Right ventricle myocardium superior (tissue), 1 donor: ENCODE results near the gene RBMS3. TPM values are rescaled to one million over a fixed set of nuclear protein-coding genes. Genes with fewer than 3 reads are reported as not detected.
"Not testable (repeated sequence)": the region's sequence is repeated elsewhere in the genome, so short reads cannot be mapped to it uniquely, and the experiment has no call there.

ENCODE experiments used
- ATAC-seq: fragments of 200-7000 bp; cut with Tn5 transposase; one replicate; pipeline ENCODE4 v1.9.1; 2020; ENCODE audit warnings: mild to moderate bottlenecking; ENCODE audit not compliant: poor library complexity
- DNase-seq: peaks from one replicate; pipeline ENCODE4 v3.0.0-alpha.2; 2020
- intact Hi-C: fragments of 100-400 bp; cut with DNase I; formaldehyde crosslinking; loops from one replicate; pipeline ENCODE4 v1.11.2; 2022
- total RNA-seq: library from RNA; stranded (reverse); fragmentation: NEBNext Ultra II Directional; extraction: Animal tissue kit (Norgen Biotek cat#: 25700); gene quantifications from one replicate; pipeline ENCODE4 v1.2.1, GENCODE V29; 2021
- donor health status: DM: no; HTN: yes; CAD: no; lungs with severe emphysema.

RBMS3 gene
- total RNA-seq, 1 donor from 2014 or later: 25.3 TPM

- ATAC-seq (no peak), DNase-seq (no peak)
- intact Hi-C loops: loop anchor here (10.0 kb wide), 2 partner anchors 116 to 234 kb away; no protein-coding TSS in a partner anchor
Observed at GRCh38 chr3:29520764-29521163, 239.9 kb downstream of the RBMS3 start.

GRCh38 chr3:29521293-29521692 is 240.4 kb downstream of the RBMS3 start:
- intact Hi-C loops: loop anchor here (10.0 kb wide), 2 partner anchors 116 to 234 kb away; no protein-coding TSS in a partner anchor

GRCh38 chr3:29521751-29522150 is 240.9 kb downstream of the RBMS3 start:
- intact Hi-C loops: loop anchor here (10.0 kb wide), 2 partner anchors 117 to 233 kb away; no protein-coding TSS in a partner anchor
- DNase-seq: no peak
- no peak for ATAC-seq

More at GRCh38 chr3:29521293-29521692, 240.4 kb downstream of the RBMS3 start:
- ATAC-seq (no peak), DNase-seq (no peak)

GRCh38 chr3:29524433-29524832 is 243.6 kb downstream of the RBMS3 start:
- not testable (repeated sequence) for DNase-seq, ATAC-seq
- intact Hi-C loops: loop anchor here (10.0 kb wide), 2 partner anchors 120 to 230 kb away; no protein-coding TSS in a partner anchor

- intact Hi-C loops: loop anchor here (10.0 kb wide), 2 partner anchors 121 to 229 kb away; no protein-coding TSS in a partner anchor
- peak; percentile 93 for ATAC-seq
- DNase-seq: peak; percentile 61
Observed at GRCh38 chr3:29525254-29525881, 244.5 kb downstream of the RBMS3 start.

GRCh38 chr3:29527246-29527645 is 246.4 kb downstream of the RBMS3 start:
- DNase-seq (no peak), ATAC-seq (no peak)
- intact Hi-C loops: loop anchor here (10.0 kb wide), 2 partner anchors 122 to 228 kb away; no protein-coding TSS in a partner anchor

GRCh38 chr3:29531644-29532043 is 250.8 kb downstream of the RBMS3 start:
- intact Hi-C loops: no loop called here
- DNase-seq (no peak), ATAC-seq (peak; percentile 42)

GRCh38 chr3:29532473-29532872 is 251.6 kb downstream of the RBMS3 start:
- no peak for DNase-seq
- ATAC-seq: no peak
- intact Hi-C loops: no loop called here

GRCh38 chr3:29534006-29534405 is 253.1 kb downstream of the RBMS3 start:
- no peak for DNase-seq
- ATAC-seq: no peak
- intact Hi-C loops: no loop called here

GRCh38 chr3:29536016-29536758 is 255.3 kb downstream of the RBMS3 start:
- intact Hi-C loops: no loop called here
- no peak for DNase-seq
- no peak for ATAC-seq

- no peak for DNase-seq
- peak; percentile 30 for ATAC-seq
- intact Hi-C loops: no loop called here
Observed at GRCh38 chr3:29537889-29538609, 257.2 kb downstream of the RBMS3 start.

GRCh38 chr3:29538610-29538958 is 257.7 kb downstream of the RBMS3 start:
- intact Hi-C loops: no loop called here
- ATAC-seq: peak; percentile 40
- no peak for DNase-seq

GRCh38 chr3:29540544-29540943 is 259.7 kb downstream of the RBMS3 start:
- intact Hi-C loops: no loop called here
- DNase-seq (no peak), ATAC-seq (no peak)

- no peak for ATAC-seq
- intact Hi-C loops: no loop called here
- no peak for DNase-seq
Observed at GRCh38 chr3:29544701-29545363, 264.0 kb downstream of the RBMS3 start.

GRCh38 chr3:29545615-29546014 is 264.7 kb downstream of the RBMS3 start:
- DNase-seq: no peak
- intact Hi-C loops: no loop called here
- ATAC-seq: no peak

- intact Hi-C loops: no loop called here
- DNase-seq: no peak
- peak; percentile 57 for ATAC-seq
Observed at GRCh38 chr3:29552051-29552450, 271.2 kb downstream of the RBMS3 start.

- ATAC-seq: no peak
- no peak for DNase-seq
- intact Hi-C loops: no loop called here
Observed at GRCh38 chr3:29554566-29554965, 273.7 kb downstream of the RBMS3 start.

GRCh38 chr3:29555590-29555989 is 274.7 kb downstream of the RBMS3 start:
- DNase-seq: no peak
- intact Hi-C loops: no loop called here
- ATAC-seq: no peak

GRCh38 chr3:29557186-29557585 is 276.3 kb downstream of the RBMS3 start:
- ATAC-seq (no peak), DNase-seq (no peak)
- intact Hi-C loops: no loop called here
